ENCODE data around the gene OTOG. TPM values are rescaled to one million over a fixed set of nuclear protein-coding genes. Genes with fewer than 3 reads are reported as not detected.

The OTOG gene
- polyA plus RNA-seq, 2 donors = not detected

DNA sequence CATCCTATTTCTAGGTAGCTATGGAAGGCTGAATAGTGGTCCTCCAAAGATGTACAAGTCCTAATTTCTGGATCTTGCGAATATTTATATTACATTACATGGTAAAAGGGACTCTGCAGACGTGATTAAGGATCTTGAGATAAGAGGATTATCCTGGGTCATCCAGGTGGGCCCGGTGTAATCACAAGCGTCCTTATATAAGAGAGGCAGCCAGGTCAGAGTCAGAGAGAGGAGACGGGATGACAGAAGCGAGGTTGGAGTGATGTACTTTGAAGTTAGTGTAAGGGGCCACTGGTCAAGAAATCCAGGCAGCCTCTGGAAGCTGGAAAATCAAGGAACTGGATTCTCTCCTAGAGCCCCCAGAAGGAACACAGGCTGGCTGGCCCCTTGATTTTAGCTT, 102.2 kb downstream of the OTOG start:
- Histone ChIP-seq H3K9me3 (ENCODE audit: control insufficient read depth in 2 of 2, insufficient read depth in 1 of 2, low read depth in 1 of 2, low read length in 1 of 2) (peaks cover 0 to 8% of the 10 kb centered on the region in 2 donors), H3K27ac (ENCODE audit: low read depth in 2 of 2, low read length in 1 of 2) (no peak overlapping the region), H3K4me3 (ENCODE audit: low read depth in 1 of 2, low read length in 2 of 2) (no peak overlapping the region), H3K27me3 (ENCODE audit: control insufficient read depth in 1 of 2, insufficient read depth in 2 of 2, low read length in 2 of 2) (peaks cover 2 to 12% of the 10 kb centered on the region in 2 donors), H3K4me1 (ENCODE audit: control insufficient read depth in 2 of 2, insufficient read depth in 2 of 2, low read length in 1 of 2) (peaks cover 0 to 2% of the 10 kb centered on the region in 2 donors), H3K36me3 (ENCODE audit: control insufficient read depth in 2 of 2, insufficient read depth in 2 of 2, low read length in 1 of 2) (no peaks in the 10 kb centered on the region)
- WGBS, 2 donors = 53 to 56% methylated on average over 6 of the region's 6 CpGs

DNA sequence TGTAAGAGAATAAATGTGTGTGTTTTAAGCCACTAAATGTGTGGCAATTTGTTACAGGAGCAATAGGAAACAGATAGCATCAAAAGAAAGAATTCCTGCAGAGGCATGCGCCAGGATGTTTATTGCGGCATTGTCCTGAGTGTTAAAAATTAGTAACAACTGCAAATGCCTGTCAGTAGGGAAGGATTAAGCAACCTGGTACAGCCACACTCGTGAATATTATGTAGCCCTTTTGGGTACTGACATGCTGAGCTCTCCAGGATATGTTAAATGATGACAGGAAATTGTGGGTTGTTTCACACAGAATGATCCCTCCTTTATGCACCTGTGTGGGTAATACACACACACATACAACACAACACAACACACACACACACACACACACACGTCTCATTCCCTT, 102.6 kb downstream of the OTOG start:
- H3K27me3 ChIP-seq (ENCODE audit: control insufficient read depth in 1 of 2, insufficient read depth in 2 of 2, low read length in 2 of 2) = peaks cover 2 to 12% of the 10 kb centered on the region in 2 donors
- peaks cover 0 to 2% of the 10 kb centered on the region in 2 donors for H3K4me1 ChIP-seq (ENCODE audit: control insufficient read depth in 2 of 2, insufficient read depth in 2 of 2, low read length in 1 of 2)
- WGBS, 2 donors = 35 to 50% methylated on average over 4 of the region's 4 CpGs
- H3K36me3 ChIP-seq (ENCODE audit: control insufficient read depth in 2 of 2, insufficient read depth in 2 of 2, low read length in 1 of 2) = no peaks in the 10 kb centered on the region
- H3K9me3 ChIP-seq (ENCODE audit: control insufficient read depth in 2 of 2, insufficient read depth in 1 of 2, low read depth in 1 of 2, low read length in 1 of 2) = peaks cover 0 to 8% of the 10 kb centered on the region in 2 donors
- H3K27ac ChIP-seq (ENCODE audit: low read depth in 2 of 2, low read length in 1 of 2) = no peak overlapping the region
- no peak overlapping the region for H3K4me3 ChIP-seq (ENCODE audit: low read depth in 1 of 2, low read length in 2 of 2)

GRCh38 chr11:17650127-17650911, 103.3 kb downstream of the OTOG start:
- H3K9me3 ChIP-seq (ENCODE audit: control insufficient read depth in 2 of 2, insufficient read depth in 1 of 2, low read depth in 1 of 2, low read length in 1 of 2) = peaks cover 0 to 8% of the 10 kb centered on the region in 2 donors
- H3K4me3 ChIP-seq (ENCODE audit: low read depth in 1 of 2, low read length in 2 of 2) = no peak overlapping the region
- no peak overlapping the region for H3K27ac ChIP-seq (ENCODE audit: low read depth in 2 of 2, low read length in 1 of 2)
- no peaks in the 10 kb centered on the region for H3K36me3 ChIP-seq (ENCODE audit: control insufficient read depth in 2 of 2, insufficient read depth in 2 of 2, low read length in 1 of 2)
- H3K27me3 ChIP-seq (ENCODE audit: control insufficient read depth in 1 of 2, insufficient read depth in 2 of 2, low read length in 2 of 2) = peaks cover 2 to 12% of the 10 kb centered on the region in 2 donors
- 20 to 23% methylated on average over 12 of the region's 12 CpGs for WGBS, 2 donors
- H3K4me1 ChIP-seq (ENCODE audit: control insufficient read depth in 2 of 2, insufficient read depth in 2 of 2, low read length in 1 of 2) = peaks cover 0 to 2% of the 10 kb centered on the region in 2 donors

- Histone ChIP-seq H3K27ac (ENCODE audit: low read depth in 2 of 2, low read length in 1 of 2) (no peak overlapping the region), H3K36me3 (ENCODE audit: control insufficient read depth in 2 of 2, insufficient read depth in 2 of 2, low read length in 1 of 2) (no peaks in the 10 kb centered on the region), H3K27me3 (ENCODE audit: control insufficient read depth in 1 of 2, insufficient read depth in 2 of 2, low read length in 2 of 2) (peaks cover 2 to 12% of the 10 kb centered on the region in 2 donors), H3K4me3 (ENCODE audit: low read depth in 1 of 2, low read length in 2 of 2) (no peak overlapping the region), H3K4me1 (ENCODE audit: control insufficient read depth in 2 of 2, insufficient read depth in 2 of 2, low read length in 1 of 2) (peaks cover 0 to 2% of the 10 kb centered on the region in 2 donors), H3K9me3 (ENCODE audit: control insufficient read depth in 2 of 2, insufficient read depth in 1 of 2, low read depth in 1 of 2, low read length in 1 of 2) (peaks cover 0 to 3% of the 10 kb centered on the region in 2 donors)
- WGBS, 2 donors = 66 to 70% methylated on average over 6 of the region's 6 CpGs
These were observed 104.0 kb downstream of the OTOG start for GRCh38 chr11:17651061-17651460.

GRCh38 chr11:17651681-17652080, 104.6 kb downstream of the OTOG start:
- Histone ChIP-seq H3K27me3 (ENCODE audit: control insufficient read depth in 1 of 2, insufficient read depth in 2 of 2, low read length in 2 of 2) (peaks cover 2 to 12% of the 10 kb centered on the region in 2 donors), H3K36me3 (ENCODE audit: control insufficient read depth in 2 of 2, insufficient read depth in 2 of 2, low read length in 1 of 2) (no peaks in the 10 kb centered on the region), H3K9me3 (ENCODE audit: control insufficient read depth in 2 of 2, insufficient read depth in 1 of 2, low read depth in 1 of 2, low read length in 1 of 2) (peaks cover 3% of the 10 kb centered on the region in 2 donors), H3K4me3 (ENCODE audit: low read depth in 1 of 2, low read length in 2 of 2) (no peak overlapping the region), H3K4me1 (ENCODE audit: control insufficient read depth in 2 of 2, insufficient read depth in 2 of 2, low read length in 1 of 2) (peaks cover 0 to 2% of the 10 kb centered on the region in 2 donors), H3K27ac (ENCODE audit: low read depth in 2 of 2, low read length in 1 of 2) (no peak overlapping the region)
- WGBS, 2 donors = 34 to 47% methylated on average over 5 of the region's 5 CpGs

- Histone ChIP-seq H3K4me1 (ENCODE audit: control insufficient read depth in 2 of 2, insufficient read depth in 2 of 2, low read length in 1 of 2) (peaks cover 0 to 2% of the 10 kb centered on the region in 2 donors), H3K27me3 (ENCODE audit: control insufficient read depth in 1 of 2, insufficient read depth in 2 of 2, low read length in 2 of 2) (peaks cover 2 to 12% of the 10 kb centered on the region in 2 donors), H3K4me3 (ENCODE audit: low read depth in 1 of 2, low read length in 2 of 2) (no peak overlapping the region), H3K9me3 (ENCODE audit: control insufficient read depth in 2 of 2, insufficient read depth in 1 of 2, low read depth in 1 of 2, low read length in 1 of 2) (peaks cover 3% of the 10 kb centered on the region in 2 donors), H3K36me3 (ENCODE audit: control insufficient read depth in 2 of 2, insufficient read depth in 2 of 2, low read length in 1 of 2) (no peaks in the 10 kb centered on the region), H3K27ac (ENCODE audit: low read depth in 2 of 2, low read length in 1 of 2) (no peak overlapping the region)
- WGBS, 2 donors = 68 to 77% methylated on average over 2 of the region's 2 CpGs
These were observed 105.5 kb downstream of the OTOG start for GRCh38 chr11:17652556-17652955.

GRCh38 chr11:17653611-17654010, 106.6 kb downstream of the OTOG start:
- Histone ChIP-seq H3K36me3 (ENCODE audit: control insufficient read depth in 2 of 2, insufficient read depth in 2 of 2, low read length in 1 of 2) (no peaks in the 10 kb centered on the region), H3K4me1 (ENCODE audit: control insufficient read depth in 2 of 2, insufficient read depth in 2 of 2, low read length in 1 of 2) (peaks cover 0 to 2% of the 10 kb centered on the region in 2 donors), H3K4me3 (ENCODE audit: low read depth in 1 of 2, low read length in 2 of 2) (no peak overlapping the region), H3K27ac (ENCODE audit: low read depth in 2 of 2, low read length in 1 of 2) (no peak overlapping the region), H3K9me3 (ENCODE audit: control insufficient read depth in 2 of 2, insufficient read depth in 1 of 2, low read depth in 1 of 2, low read length in 1 of 2) (peaks cover 3% of the 10 kb centered on the region in 2 donors), H3K27me3 (ENCODE audit: control insufficient read depth in 1 of 2, insufficient read depth in 2 of 2, low read length in 2 of 2) (peaks cover 0 to 12% of the 10 kb centered on the region in 2 donors)
- WGBS, 2 donors = 55 to 61% methylated on average over 10 of the region's 10 CpGs

- peaks cover 0 to 12% of the 10 kb centered on the region in 2 donors for H3K27me3 ChIP-seq (ENCODE audit: control insufficient read depth in 1 of 2, insufficient read depth in 2 of 2, low read length in 2 of 2)
- no peaks in the 10 kb centered on the region for H3K4me1 ChIP-seq (ENCODE audit: control insufficient read depth in 2 of 2, insufficient read depth in 2 of 2, low read length in 1 of 2)
- WGBS, 2 donors = 65 to 68% methylated on average over 2 of the region's 2 CpGs
- no peak overlapping the region for H3K27ac ChIP-seq (ENCODE audit: low read depth in 2 of 2, low read length in 1 of 2)
- H3K9me3 ChIP-seq (ENCODE audit: control insufficient read depth in 2 of 2, insufficient read depth in 1 of 2, low read depth in 1 of 2, low read length in 1 of 2) = peaks cover 3% of the 10 kb centered on the region in 2 donors
- no peaks in the 10 kb centered on the region for H3K36me3 ChIP-seq (ENCODE audit: control insufficient read depth in 2 of 2, insufficient read depth in 2 of 2, low read length in 1 of 2)
- no peak overlapping the region for H3K4me3 ChIP-seq (ENCODE audit: low read depth in 1 of 2, low read length in 2 of 2)
These were observed 108.6 kb downstream of the OTOG start for GRCh38 chr11:17655682-17656081.

DNA sequence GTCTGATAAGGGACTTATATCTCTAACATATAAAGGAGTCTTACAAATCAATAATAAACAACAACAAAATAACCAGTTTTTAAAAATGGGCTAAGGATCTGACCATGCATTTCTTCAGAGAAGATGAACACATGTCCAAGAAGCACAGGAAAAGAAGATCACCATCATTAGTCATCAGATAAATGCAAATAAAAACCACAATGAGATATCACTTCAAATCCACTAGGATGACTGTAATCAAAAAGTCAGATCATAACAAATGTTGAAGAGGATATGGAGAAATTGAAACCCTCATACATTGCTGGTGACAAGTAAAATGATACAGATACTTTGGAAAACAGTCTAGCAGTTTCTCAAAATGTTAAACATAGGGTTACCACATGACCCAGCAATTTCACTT, 111.2 kb downstream of the OTOG start:
- peaks cover 0 to 3% of the 10 kb centered on the region in 2 donors for H3K9me3 ChIP-seq (ENCODE audit: control insufficient read depth in 2 of 2, insufficient read depth in 1 of 2, low read depth in 1 of 2, low read length in 1 of 2)
- H3K36me3 ChIP-seq (ENCODE audit: control insufficient read depth in 2 of 2, insufficient read depth in 2 of 2, low read length in 1 of 2) = no peaks in the 10 kb centered on the region
- H3K27ac ChIP-seq (ENCODE audit: low read depth in 2 of 2, low read length in 1 of 2) = no peak overlapping the region
- no peaks in the 10 kb centered on the region for H3K4me1 ChIP-seq (ENCODE audit: control insufficient read depth in 2 of 2, insufficient read depth in 2 of 2, low read length in 1 of 2)
- H3K27me3 ChIP-seq (ENCODE audit: control insufficient read depth in 1 of 2, insufficient read depth in 2 of 2, low read length in 2 of 2) = no peaks in the 10 kb centered on the region
- H3K4me3 ChIP-seq (ENCODE audit: low read depth in 1 of 2, low read length in 2 of 2) = no peak overlapping the region

DNA sequence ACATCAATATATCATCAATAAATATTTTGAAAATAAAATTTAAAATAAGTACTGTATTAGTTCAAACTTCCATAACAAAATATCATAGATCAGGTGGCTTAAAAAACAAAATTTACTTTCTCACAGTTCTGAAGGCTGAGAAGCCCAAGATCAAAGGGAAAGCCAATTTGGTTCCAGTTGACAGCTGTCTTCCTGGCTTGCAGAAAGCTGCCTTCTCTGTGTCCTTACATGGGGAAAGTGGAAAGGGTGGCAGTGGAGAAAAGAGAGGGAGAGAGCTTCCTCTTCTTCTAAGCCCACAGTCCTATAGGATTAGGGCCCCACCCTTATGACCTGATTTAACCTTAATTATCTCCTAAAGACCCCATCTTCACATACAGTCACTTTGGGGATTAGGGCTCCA, 121.1 kb downstream of the OTOG start:
- Histone ChIP-seq H3K9me3 (ENCODE audit: control insufficient read depth in 2 of 2, insufficient read depth in 1 of 2, low read depth in 1 of 2, low read length in 1 of 2) (no peaks in the 10 kb centered on the region), H3K27ac (ENCODE audit: low read depth in 2 of 2, low read length in 1 of 2) (no peak overlapping the region), H3K27me3 (ENCODE audit: control insufficient read depth in 1 of 2, insufficient read depth in 2 of 2, low read length in 2 of 2) (no peaks in the 10 kb centered on the region), H3K4me3 (ENCODE audit: low read depth in 1 of 2, low read length in 2 of 2) (no peak overlapping the region), H3K36me3 (ENCODE audit: control insufficient read depth in 2 of 2, insufficient read depth in 2 of 2, low read length in 1 of 2) (no peaks in the 10 kb centered on the region), H3K4me1 (ENCODE audit: control insufficient read depth in 2 of 2, insufficient read depth in 2 of 2, low read length in 1 of 2) (no peaks in the 10 kb centered on the region)

All from esophagus (tissue), 2 donors.